Breast epithelium (tissue), 3 donors: Measurements from ENCODE around the gene PAXIP1.

Experiments used
- CTCF ChIP-seq, 3 donors: fragments of 450-650 bp; IDR thresholded peaks; one replicate each; pipeline ENCODE4 v1.5.1; 2016 to 2017; ENCODE audit warnings: antibody characterized with exemption in 3 of 3, mild to moderate bottlenecking in 3 of 3, moderate library complexity in 3 of 3
- POLR2A ChIP-seq: fragments of 450-650 bp; IDR thresholded peaks from one replicate; pipeline ENCODE4 v1.6.1; 2016; ENCODE audit warnings: antibody characterized with exemption, mild to moderate bottlenecking, moderate library complexity
- POLR2AphosphoS5 ChIP-seq, 3 donors: sonication (generic); formaldehyde crosslinking; IDR thresholded peaks; one replicate each; pipeline ENCODE4 v1.6.1; 2017; ENCODE audit warnings: antibody characterized with exemption in 3 of 3

GRCh38 chr7:155027879-155028278, 25.0 kb upstream of the PAXIP1 start:
- TF ChIP-seq POLR2A (no peak), CTCF (IDR thresholded peaks at IDR 0.05) (no peak), POLR2AphosphoS5 (IDR thresholded peaks at IDR 0.05) (no peak)
